ENCODE measurements around the gene HSPD1. TPM values are rescaled to one million over a fixed set of nuclear protein-coding genes. Genes with fewer than 3 reads are reported as not detected.

Gene HSPD1
- total and polyA plus RNA-seq, 9 of the 15 experiments (the other 6 are each of a cell fraction or from before 2014, with no cell fraction given): 398 to 1,014 (median 622) TPM

DNA sequence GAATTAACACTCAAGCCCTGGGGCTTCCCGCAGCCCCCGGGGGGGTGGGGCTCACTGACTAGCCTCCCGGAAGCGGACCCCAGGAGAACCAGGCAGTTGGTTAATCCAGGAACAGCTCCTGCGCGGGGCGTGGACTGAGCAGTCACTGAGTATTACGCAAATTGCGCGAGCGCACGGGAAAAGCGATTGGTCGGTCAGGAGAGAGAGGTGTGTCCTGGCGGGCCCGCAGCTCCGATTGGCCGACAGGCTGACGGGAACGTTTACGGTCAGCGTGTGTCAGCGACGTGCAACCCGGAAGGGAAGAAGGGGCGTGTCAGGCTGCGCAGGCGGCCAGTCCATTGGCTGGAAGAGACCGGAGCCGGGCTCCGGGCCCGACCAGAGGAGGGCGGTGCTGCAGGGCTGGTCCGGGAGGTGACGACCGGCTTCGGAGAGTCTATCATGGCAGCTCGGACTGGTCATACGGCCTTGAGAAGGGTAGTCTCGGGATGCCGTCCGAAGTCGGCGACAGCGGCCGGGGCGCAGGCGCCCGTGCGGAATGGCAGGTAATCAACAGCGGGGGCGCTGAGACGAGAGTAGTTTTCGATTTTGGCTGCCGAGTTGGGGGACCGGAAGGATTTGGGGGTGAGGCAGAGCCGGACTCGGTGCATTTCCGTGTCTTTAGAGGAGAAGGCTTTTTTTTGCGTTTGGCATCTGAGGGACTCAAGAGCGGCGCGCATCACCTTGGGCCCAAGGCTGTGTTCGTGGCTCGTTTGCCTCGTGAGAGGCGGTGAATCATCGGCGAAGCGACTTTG lies 46.3 kb downstream of the HSPD1 start, which contains the start of gene COQ10B (continued):
- TF ChIP-seq, protein P1, sequence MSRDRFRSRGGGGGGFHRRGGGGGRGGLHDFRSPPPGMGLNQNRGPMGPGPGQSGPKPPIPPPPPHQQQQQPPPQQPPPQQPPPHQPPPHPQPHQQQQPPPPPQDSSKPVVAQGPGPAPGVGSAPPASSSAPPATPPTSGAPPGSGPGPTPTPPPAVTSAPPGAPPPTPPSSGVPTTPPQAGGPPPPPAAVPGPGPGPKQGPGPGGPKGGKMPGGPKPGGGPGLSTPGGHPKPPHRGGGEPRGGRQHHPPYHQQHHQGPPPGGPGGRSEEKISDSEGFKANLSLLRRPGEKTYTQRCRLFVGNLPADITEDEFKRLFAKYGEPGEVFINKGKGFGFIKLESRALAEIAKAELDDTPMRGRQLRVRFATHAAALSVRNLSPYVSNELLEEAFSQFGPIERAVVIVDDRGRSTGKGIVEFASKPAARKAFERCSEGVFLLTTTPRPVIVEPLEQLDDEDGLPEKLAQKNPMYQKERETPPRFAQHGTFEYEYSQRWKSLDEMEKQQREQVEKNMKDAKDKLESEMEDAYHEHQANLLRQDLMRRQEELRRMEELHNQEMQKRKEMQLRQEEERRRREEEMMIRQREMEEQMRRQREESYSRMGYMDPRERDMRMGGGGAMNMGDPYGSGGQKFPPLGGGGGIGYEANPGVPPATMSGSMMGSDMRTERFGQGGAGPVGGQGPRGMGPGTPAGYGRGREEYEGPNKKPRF (IDR thresholded peaks at IDR 0.05; ENCODE audit: low read depth, low read length): no peak
- no peak for TF ChIP-seq ZNF121 (CRISPR knock-in tag; conservative IDR thresholded peaks at IDR 0.05)
- TF ChIP-seq HLTF (IDR thresholded peaks at IDR 0.05): no peak
- TF ChIP-seq MYC (IDR thresholded peaks at IDR 0.05; ENCODE audit: low read depth, low read length): peak; percentile 26; the same call in 1 of the 2 replicates
- TF ChIP-seq MYC (CRISPR knock-in tag; IDR thresholded peaks at IDR 0.05; ENCODE audit: borderline replicate concordance, low read depth): 0 out of 2 replicates have a peak, but pooled peaks have one; percentile 60
- TF ChIP-seq CXXC5 (CRISPR knock-in tag; IDR thresholded peaks at IDR 0.05): peak; percentile 69
- TF ChIP-seq KLF6 (CRISPR knock-in tag; IDR thresholded peaks at IDR 0.05; ENCODE audit: borderline replicate concordance): no peak
- TF ChIP-seq C11orf30 (IDR thresholded peaks at IDR 0.05; ENCODE audit: low read depth): peak; percentile 54; the same call in 1 of the 2 replicates
- TF ChIP-seq MCM7 (IDR thresholded peaks at IDR 0.05): no peak
- TF ChIP-seq CTCF (IDR thresholded peaks at IDR 0.05 in 2 of 3, conservative IDR thresholded peaks at IDR 0.05 in 1 of 3; ENCODE audit: insufficient read depth in 2 of 3, low read depth in 1 of 3, low read length in 3 of 3): peak; percentile 15 to 46 (median 22); a peak in 2 of 6 replicates
- no peak for TF ChIP-seq MAFF (IDR thresholded peaks at IDR 0.05; ENCODE audit: low read length)
- no peak for TF ChIP-seq TARDBP (IDR thresholded peaks at IDR 0.05)
- no peak for TF ChIP-seq NR3C1 (CRISPR knock-in tag; IDR thresholded peaks at IDR 0.05)
- TF ChIP-seq, protein P2, sequence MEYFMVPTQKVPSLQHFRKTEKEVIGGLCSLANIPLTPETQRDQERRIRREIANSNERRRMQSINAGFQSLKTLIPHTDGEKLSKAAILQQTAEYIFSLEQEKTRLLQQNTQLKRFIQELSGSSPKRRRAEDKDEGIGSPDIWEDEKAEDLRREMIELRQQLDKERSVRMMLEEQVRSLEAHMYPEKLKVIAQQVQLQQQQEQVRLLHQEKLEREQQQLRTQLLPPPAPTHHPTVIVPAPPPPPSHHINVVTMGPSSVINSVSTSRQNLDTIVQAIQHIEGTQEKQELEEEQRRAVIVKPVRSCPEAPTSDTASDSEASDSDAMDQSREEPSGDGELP (CRISPR knock-in tag; IDR thresholded peaks at IDR 0.05; ENCODE audit: borderline replicate concordance): no peak; the same call in 1 of the 2 replicates
- peak; percentile 83 for TF ChIP-seq GABPA (tag; conservative IDR thresholded peaks at IDR 0.05; ENCODE audit: low read depth)
- TF ChIP-seq POLR2AphosphoS2 (IDR thresholded peaks at IDR 0.05; ENCODE audit: low read length): 0 out of 2 replicates have a peak, but pooled peaks have one; percentile 46
- TF ChIP-seq HDGF (IDR thresholded peaks at IDR 0.05): no peak
- TF ChIP-seq NELFE (IDR thresholded peaks at IDR 0.05; ENCODE audit: insufficient read depth, insufficient read length): no peak
- TF ChIP-seq EP400 (IDR thresholded peaks at IDR 0.05): peak; percentile 93
- TF ChIP-seq CHCHD3 (CRISPR knock-in tag; IDR thresholded peaks at IDR 0.05): no peak
- no peak for TF ChIP-seq BRD4 (IDR thresholded peaks at IDR 0.05)
- TF ChIP-seq PML (IDR thresholded peaks at IDR 0.05; ENCODE audit: low read length): peak; percentile 67
- no peak; the same call in 1 of the 2 replicates for TF ChIP-seq DMBX1 (CRISPR knock-in tag; IDR thresholded peaks at IDR 0.05; ENCODE audit: borderline replicate concordance)
- TF ChIP-seq BMI1 (IDR thresholded peaks at IDR 0.05; ENCODE audit: low read length): no peak
- TF ChIP-seq GATAD2B (IDR thresholded peaks at IDR 0.05; ENCODE audit: borderline replicate concordance): no peak; the same call in 1 of the 2 replicates
- no peak for TF ChIP-seq PRMT5 (CRISPR knock-in tag; IDR thresholded peaks at IDR 0.05)
- no peak for TF ChIP-seq GTF2F1 (IDR thresholded peaks at IDR 0.05; ENCODE audit: low read depth, low read length)

All from K562 (cell line).